Medulla oblongata (tissue), 1 donor: ENCODE data around the gene ADAMTS12.

ENCODE experiments used
- DNase-seq: peaks from one replicate; pipeline ENCODE4 v3.0.0-alpha.2; 2015; ENCODE audit errors: extremely low spot score

Gene ADAMTS12

DNA sequence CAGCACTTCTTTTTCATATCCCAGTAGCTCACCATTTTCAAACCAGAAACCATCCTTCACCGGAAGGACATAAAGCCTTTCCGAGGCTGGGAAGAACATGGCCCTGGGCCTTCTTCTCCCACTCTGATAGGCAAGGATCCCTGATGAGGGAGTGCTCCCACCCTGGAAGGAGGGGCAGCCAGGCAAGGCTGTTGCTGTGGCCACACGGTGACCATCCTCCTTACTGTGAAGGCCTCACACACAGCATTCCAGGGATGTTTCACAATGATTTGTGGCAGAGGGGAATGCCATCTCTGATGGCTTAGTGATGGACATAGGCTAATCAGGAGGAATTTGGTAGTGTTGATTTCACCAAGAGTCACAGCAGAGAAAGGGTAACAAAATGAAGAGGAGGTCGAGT, 130.7 kb downstream of the ADAMTS12 start:
- DNase-seq = no peak

DNA sequence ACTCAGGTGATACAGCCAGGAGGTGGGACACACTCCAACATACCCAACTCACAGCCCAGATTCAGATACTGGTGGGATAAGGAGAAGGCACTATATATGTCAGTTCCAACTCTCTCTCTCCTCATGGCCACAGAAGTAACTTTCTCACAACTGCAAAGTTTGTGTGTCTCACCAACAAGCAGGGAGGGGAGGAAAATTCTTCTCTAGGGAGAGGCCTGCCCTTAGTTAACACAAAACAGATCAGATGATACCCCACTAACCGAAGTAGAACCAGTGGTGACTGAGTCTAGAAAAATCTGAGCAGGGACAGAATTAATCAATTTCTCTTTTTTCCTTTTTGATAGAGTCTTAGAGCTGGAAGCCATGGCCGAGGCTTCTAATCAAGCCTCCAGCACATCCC, 133.1 kb downstream of the ADAMTS12 start:
- no peak for DNase-seq

DNA sequence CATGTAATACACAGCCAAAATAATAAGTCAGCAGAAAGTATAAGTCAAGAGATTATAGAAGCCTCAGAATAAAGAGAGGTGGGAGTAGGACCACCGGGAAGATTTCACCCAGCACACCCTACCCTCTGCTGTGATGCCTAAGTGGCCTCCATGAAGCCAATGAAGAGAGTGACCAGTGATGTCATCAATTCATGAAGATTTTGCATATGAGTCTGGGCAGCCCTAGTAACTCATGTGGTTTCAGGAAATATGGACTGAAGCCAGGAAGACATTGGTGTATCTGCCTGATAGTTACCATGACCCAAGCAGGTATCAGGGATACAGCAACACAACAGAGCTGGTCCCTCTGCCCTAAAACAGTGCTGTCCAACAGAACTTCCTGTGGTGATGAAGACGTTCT, 135.3 kb downstream of the ADAMTS12 start:
- no peak for DNase-seq

DNA sequence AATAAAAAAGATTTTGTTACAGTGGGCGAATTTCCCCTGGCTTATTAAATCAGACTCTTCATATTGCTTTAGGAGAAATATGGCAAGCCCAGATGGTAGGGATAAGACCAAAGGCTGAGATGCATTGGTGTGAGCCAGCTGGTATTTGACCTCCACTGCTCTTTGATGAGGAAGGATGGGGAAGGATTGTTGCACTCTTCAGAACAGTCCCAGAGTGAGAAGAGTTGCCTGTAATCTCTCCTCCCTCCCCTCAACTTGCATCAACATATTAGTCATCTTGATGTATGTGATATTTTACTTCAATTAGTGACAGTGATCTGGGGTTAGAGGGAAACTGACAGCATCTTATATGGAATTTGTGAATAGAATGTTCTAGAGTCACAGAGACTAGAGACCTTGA, 136.6 kb downstream of the ADAMTS12 start:
- DNase-seq = no peak

DNA sequence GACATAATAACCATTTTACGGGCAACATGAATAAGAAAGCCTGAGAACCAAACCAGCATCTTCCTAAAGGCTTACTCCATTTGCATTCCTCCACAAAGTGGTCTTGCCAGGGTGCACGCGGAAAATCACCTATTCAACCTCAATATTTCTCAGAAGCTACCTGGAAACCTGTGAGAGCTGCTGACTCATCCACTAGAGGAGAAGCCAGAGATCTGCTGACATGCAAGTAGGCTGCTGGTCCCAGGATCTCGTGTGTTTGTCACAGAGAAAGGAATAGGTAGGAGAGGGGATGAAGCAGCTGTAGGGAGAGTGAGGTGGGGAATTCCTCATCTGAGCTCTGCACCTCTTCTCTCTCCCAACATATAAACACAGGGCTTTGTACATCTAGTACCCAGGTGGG, 138.1 kb downstream of the ADAMTS12 start:
- no peak for DNase-seq

DNA sequence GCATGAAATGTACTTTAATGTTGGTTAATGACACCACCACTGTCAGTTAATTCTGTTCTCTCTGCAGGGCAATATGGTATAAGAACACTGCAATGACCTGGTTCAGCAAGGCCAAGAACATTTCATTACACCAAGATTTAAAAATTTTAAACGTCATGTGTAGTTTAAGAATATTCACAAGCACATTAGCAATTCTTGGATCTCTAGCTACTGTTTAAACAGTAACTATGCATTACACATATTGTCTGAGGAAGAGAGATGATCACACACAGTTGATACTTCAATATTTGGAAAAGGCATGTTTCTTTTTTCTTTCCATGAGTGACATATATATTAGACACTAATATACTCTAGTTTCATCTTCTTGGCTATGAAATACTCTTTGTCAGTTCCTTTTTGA, 143.0 kb downstream of the ADAMTS12 start:
- no peak for DNase-seq

DNA sequence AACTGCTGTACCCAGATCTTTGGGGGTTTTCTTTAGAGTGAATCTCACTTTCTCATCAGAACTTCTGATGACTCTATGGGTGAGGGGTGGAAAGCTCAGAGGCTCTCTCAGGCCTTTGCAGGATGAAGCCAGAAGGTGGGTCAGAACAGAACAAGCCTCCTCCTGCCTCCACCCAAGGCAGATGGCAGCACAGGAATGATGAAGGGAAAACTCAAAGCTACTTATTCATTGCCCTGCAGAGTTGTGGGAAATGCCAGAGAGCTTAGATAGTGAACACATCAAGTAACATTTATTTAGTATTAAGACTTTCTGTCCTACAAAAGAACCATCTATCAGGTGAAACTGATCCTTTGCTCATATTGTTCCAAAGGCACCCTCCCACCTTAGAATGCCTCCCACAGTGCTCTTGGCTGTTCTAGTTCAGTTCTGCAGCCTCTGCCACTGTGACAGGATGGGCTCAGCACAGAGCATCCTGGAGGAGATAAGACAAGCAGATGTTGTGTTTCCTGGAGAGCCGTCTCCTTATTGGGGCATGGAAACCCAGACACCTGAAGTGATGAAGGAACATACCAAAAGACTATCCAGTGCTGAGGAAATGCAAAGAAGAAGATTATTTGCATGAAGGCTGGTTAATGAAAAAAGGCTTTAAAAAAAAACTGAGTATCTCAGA, 146.6 kb downstream of the ADAMTS12 start:
- no peak for DNase-seq

DNA sequence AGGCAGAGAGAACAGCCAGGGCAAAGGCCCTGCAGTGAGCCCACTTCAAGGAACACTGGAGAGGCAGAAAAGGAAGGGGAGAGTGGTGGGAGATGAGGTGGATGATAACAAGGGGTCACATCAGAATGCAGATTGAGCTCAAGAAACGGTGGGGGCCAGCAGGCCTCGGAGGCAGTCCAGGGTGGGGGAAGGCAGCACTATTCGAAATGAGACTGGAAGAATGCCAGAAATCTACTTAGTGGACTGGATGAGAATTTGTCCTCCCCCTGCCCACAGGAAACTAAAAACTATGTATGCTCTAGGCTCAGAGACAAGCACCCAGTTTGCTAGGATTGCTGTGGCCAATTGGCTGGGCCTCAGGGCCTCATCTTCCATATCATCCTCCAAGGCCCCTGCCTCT, 148.7 kb downstream of the ADAMTS12 start:
- DNase-seq = no peak

DNA sequence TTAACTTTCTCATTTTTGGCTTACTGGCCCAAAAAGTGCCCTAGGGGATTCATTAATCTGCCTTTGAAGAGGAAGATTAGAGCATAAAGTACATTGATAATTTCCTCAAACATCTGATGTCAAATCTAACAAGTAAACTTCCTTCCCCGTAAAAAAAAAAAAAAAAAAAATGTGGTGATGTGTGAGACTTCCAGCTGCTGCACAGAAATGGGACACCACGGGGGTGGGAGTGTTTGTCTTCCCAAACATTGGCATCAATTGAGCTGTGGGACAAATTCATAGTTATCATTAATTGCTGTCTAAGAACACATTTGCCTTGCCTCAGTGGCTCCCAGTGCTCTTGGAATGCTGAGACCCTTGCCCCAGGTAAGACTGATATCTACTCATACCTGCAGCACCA, 149.6 kb downstream of the ADAMTS12 start:
- DNase-seq = no peak

DNA sequence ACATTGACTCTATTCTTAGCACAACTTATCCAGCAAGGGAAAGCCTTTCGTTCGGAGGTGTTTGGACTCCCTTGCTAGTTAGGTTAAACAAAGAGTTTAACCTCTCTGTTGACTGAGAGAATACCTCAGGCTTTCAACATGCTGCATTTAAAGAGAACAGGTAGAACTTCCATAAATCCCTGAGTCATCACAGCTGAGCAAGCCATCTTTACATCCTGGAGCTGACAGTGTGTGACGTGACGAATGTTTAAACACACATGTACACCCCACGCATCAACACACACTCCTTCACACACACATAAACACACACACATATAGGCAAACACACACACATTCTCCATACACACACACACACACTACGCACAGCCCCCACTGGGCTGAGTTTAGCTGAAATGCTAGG, 152.8 kb downstream of the ADAMTS12 start:
- DNase-seq = no peak

DNA sequence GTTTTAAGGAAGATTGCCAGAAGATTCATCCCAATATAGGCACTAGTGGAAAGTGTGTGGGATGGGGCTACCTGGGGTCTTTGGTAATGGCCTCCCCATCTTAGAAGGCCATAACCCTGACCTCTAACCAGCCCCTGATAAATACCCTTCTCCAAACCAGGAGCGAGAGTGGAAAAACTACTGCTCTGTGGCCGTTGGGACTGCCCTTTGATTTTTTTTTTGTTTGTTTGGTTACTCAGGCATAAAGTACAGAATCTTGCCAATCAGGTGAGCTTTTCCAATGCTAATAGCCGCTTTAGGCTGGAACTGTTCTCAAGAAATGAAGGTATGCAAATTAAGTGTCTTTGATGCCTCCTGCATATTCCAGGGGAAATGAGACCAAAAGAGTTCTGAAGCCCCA, 153.7 kb downstream of the ADAMTS12 start:
- no peak for DNase-seq

DNA sequence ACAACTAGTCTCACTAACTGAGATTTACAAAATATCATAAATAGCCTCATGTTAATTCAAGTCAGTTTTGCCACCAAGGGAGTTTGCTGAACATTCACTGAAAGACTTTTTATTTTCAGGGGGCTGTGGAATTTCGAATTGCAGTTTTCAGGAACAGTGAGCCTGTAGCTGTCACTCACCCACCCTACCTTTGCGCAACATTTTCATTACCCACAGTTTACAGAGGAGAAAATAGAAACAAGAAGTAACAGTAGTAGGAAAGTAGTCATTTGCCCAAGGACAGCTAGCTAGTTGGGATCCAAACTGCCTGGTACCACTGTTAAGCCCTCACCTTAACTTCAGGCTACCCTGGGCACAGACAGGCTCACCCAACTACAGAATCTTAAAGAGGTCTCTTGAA, 154.1 kb downstream of the ADAMTS12 start:
- DNase-seq = peak; percentile 12

DNA sequence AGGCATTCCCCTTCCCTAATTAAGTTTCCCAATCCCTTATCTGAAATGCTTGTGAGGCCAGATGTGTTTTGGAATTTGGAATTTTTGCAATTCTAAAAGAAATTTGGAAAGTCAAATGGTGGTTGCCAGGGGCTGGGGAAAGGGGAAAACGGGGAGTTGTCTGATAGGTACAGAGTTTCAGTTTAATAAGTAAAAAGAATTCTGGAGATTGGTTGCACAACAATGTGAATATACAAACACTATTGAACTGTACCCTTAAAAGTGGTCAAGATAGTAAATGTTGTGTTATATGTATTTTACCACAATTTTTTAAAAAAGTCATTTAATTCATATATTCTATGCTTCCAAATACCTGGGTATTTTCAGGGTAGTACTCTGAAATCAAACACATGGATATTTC, 154.5 kb downstream of the ADAMTS12 start:
- no peak for DNase-seq

DNA sequence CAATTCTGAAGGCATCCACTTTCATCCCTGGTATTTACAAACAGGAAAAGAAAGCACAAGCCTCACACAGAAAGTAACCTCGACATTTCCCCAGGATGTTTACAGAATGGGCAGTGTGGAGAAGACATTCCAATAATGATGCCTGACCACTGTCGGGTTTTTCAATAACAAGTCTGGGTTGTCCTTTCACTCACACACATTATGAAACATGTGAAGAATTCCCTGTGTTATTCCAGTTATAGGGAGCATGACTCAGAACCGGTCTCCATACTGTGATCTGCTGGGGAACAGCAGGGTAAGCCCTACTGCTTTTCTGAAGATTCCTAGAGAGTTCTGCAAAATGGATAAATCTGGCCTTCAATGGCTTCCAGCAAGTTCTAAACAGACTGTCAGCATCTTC, 155.3 kb downstream of the ADAMTS12 start:
- DNase-seq = no peak

DNA sequence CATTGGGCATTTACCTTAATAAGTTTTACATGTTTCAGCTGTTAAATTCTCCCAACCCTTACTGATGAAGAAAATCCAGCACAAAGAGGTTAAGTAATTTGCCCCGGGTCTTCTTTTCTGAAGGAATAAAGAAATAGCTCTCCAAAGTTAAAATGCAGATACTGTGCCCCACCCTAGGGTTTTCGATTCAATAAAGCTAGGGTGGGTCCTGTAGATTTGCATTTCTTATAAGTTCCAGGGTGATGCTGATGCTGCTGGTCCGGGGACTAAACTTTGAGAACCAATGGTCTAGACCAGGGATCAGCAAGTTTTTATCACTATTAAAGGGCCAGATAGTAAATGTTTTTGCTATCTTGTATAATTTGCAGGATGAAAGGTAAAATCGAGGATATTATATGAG, 156.7 kb downstream of the ADAMTS12 start:
- DNase-seq = no peak

DNA sequence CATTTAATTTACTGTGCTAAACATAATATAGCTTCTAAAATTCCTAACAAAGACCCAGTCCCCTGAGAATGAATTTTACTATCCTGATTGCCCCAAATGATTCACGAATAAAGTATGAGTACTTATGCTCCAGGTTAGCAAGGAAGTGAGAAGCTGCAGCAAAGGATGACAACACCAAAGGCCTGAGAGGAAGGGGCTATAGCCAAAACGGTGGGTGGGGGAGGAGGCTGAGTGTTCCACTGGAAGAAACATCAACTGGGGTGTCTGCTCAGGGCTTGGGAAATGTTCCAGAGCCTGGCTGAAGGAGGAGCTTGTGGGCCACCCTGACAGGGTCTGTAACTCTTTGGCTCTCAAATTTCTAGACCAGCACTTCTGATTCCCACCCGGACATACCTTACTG, 157.3 kb downstream of the ADAMTS12 start:
- no peak for DNase-seq

DNA sequence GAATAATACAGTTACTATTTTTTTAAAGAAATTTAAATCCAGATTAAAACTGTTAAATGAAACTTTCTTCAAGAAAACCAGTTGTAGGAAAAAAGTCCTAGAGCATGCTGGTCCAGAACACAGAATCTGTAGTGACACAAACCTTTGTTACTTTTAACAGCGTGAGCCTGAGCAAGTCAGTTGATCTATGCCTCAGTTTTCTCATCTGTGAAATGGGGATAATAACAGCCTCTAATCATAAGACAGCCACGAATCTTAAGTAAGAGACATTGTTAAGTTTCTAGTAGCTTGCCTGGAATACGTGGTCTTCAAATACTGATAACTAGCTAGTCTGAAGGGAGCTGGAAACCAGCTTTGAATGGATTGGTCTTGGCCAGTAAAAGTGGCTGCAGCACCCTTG, 158.6 kb downstream of the ADAMTS12 start:
- no peak for DNase-seq

DNA sequence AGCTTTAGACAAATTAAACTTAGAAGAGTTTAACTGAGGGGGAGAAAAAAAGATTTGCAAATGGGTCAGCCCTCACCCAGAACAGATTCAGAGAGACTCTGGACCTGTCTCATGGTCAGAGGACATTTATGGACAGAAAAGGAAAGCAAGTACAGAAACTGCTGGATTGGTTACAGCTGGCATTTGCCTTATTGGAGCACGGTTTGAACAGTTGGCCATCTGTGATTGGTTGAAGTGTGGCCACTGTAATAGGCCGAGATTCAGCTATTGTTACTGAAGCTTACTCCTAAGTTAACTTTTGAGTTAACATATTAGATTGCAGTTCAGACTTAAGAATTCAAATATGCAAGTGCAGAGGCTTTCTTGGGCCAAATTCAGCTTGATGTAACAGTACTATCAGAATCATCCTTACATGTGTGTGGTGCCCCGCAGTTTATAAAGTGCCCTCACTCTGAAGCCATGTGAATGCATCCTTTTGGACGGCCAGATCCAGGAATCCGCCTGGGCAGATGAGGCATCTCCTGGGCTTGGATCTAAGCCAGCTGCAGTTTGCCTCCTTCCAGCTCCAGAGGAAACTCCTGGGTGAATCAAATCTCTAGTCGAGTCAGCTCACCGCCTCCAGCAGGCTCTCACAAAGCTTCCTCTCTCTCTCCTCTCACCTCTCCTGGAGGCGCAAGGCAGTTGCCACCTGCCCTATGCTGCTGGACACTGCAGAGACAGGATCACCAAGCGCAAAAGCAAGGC, 165.2 kb downstream of the ADAMTS12 start:
- DNase-seq = no peak

DNA sequence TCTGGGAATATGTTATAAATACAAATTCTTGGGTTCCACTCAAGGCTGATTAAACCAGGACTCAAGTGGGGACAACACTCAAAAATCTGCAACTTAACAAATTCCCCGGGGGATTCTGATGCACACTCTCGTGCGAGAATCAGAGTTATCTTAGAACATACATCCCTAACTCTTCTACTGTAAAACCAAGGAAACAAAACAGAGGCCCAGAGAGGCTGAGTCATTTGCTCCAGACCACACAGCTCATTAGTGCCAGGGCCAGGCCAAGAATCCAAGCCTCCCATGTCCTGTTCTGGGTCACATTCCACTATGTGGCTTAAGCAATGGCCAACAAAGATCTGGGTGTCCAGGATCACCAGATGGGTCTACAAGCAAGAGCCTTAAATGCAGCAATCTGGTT, 166.0 kb downstream of the ADAMTS12 start:
- DNase-seq = no peak

DNA sequence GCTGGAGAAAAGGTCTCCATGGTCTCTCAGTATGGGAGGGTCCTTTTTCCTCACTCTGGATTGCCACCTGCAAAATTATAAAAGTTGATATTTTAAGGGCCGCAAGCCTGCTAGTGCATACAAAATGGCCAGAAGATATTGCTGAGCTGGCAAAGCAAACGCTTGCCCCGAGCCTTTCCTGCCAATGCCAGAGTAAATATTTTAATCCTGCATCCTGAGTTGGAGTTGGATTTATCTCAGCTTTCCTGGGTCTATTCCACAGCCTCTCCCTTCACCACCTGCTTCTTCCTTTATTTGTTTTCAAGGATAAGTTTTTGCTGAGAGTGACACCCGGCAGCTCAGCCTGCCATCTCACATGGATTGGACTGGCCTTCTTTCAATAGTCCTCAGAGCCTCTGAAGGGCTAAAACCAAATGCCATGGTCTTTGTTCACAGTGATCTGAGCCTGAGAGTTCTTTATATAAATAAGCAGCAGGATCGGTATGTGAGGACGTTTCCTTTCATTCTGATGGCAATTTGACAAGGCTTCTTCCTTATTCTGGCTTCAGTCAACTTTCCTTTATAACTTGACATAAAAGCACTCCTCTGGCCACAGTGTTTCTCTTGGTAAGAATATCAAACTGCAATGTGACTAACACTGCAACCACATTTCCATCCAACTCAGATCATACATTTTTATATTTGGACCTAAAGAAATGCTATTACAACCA, 170.1 kb downstream of the ADAMTS12 start:
- DNase-seq = peak; percentile 23

DNA sequence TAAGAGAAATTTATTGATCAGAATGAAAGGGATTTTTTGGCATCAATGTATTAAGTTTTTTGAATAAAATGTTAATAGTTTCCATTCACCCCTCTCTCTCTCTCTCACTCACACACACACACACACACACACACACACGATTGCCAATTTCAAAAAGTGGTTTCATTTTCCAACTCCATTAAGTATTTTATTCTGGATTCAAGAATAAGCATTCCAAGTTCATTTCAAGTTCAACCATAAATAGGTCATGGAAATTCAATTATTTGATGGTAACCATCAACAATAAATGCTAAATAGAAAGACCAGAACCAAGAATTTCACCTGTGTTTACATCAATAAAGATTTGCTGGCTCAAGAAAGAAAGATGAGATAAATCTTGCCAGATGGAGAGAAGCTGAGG, 171.6 kb downstream of the ADAMTS12 start:
- no peak for DNase-seq

DNA sequence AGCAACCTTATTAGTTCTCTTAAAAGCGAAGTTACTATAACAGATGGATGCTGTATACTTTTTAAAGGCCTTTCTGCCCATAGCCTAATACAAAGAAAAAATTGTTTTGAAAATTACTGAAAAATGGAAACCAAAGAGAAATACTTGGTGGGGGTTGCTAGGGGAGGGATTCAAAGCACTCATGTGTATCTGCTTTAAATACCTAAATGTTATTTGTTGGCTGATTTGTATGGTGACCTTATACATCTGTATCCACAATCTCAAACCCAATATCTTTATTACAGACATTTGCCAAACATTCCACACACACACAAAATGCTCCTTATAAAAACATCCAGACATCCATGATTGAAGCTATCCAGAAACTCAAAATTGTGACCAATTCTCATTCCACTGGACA, 172.0 kb downstream of the ADAMTS12 start:
- no peak for DNase-seq

DNA sequence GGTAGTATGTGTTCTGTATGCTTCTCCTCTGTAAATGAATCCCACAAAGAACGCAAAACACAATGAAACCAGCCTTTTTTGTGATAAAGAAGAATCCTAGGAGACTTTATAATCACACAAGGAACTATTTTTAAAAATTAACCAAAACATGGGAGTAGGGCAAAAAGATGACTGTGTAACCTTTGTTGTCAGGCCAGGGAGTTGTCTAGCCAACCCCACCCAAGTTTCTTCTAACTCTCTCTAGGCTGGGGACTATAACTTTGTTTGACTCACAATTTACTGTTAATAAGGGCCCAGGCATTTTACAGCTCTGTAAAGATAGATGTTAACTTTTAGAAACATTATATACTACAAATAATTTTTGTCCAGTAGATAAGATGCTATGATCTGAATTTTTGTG, 176.1 kb downstream of the ADAMTS12 start:
- no peak for DNase-seq
